CD14-positive monocyte (primary cell): ENCODE measurements around the gene PIP5K1C. TPM values are rescaled to one million over a fixed set of nuclear protein-coding genes. Genes with fewer than 3 reads are reported as not detected.

Experiments
- DNase-seq, 3 donors: peaks; one replicate each; pipeline ENCODE4 v3.0.0-alpha.2; 2011 to 2022
- H2AFZ ChIP-seq: 2 replicates; pipeline ENCODE4 v1.6.0; 2012; ENCODE audit warnings: mild to moderate bottlenecking, low read depth, low read length, inconsistent platforms; ENCODE audit not compliant: insufficient read depth, poor library complexity, severe bottlenecking
- H3K27ac ChIP-seq, 2 donors: 1 replicate in 1 of 2; 2 replicates in 1 of 2; pipeline ENCODE4 v1.5.1; 2012 to 2013; ENCODE audit warnings: low read length in 2 of 2, control low read depth in 1 of 2, inconsistent platforms in 1 of 2, low read depth in 1 of 2, mild to moderate bottlenecking in 1 of 2
- H3K27me3 ChIP-seq, 2 donors: one replicate each; pipeline versions ENCODE4 v1.6.0 to v1.6.1; 2011 to 2013; ENCODE audit warnings: low read length in 2 of 2; ENCODE audit not compliant: control insufficient read depth in 2 of 2, insufficient read depth in 2 of 2
- H3K36me3 ChIP-seq, 2 donors: replicated peaks in 1 of 2; 1 replicate in 1 of 2; 2 replicates in 1 of 2; pipeline versions ENCODE4 v1.5.1 to v1.6.1; 2012 to 2013; ENCODE audit warnings: low read length in 2 of 2, control low read depth in 1 of 2, inconsistent platforms in 1 of 2, mild to moderate bottlenecking in 1 of 2; ENCODE audit not compliant: insufficient read depth in 2 of 2, control insufficient read depth in 1 of 2
- H3K4me1 ChIP-seq, 2 donors: 1 replicate in 1 of 2; 2 replicates in 1 of 2; pipeline versions ENCODE4 v1.5.1 to v1.6.1; 2012 to 2013; ENCODE audit warnings: low read length in 2 of 2, control low read depth in 1 of 2, inconsistent platforms in 1 of 2, mild to moderate bottlenecking in 1 of 2, moderate library complexity in 1 of 2; ENCODE audit not compliant: insufficient read depth in 2 of 2, control insufficient read depth in 1 of 2
- H3K4me2 ChIP-seq: replicated peaks from 2 replicates; pipeline ENCODE3; 2012; ENCODE audit warnings: low read length, moderate library complexity, mild to moderate bottlenecking; ENCODE audit not compliant: poor library complexity, severe bottlenecking; ENCODE audit errors: extremely low read depth
- H3K4me3 ChIP-seq, 3 experiments: fragments of 200-600 bp in 1 of 3; sonication (generic) in 1 of 3; replicated peaks in 1 of 3; 1 replicate in 2 of 3; 2 replicates in 1 of 3; pipeline ENCODE4 v1.5.1; 2011 to 2013; ENCODE audit warnings: low read length in 3 of 3, mild to moderate bottlenecking in 3 of 3, control low read depth in 2 of 3, low read depth in 2 of 3, inconsistent platforms in 1 of 3, moderate library complexity in 1 of 3
- H3K79me2 ChIP-seq: 2 replicates; pipeline ENCODE4 v1.6.0; 2012; ENCODE audit warnings: mild to moderate bottlenecking, control low read depth, inconsistent platforms, low read length, moderate library complexity; ENCODE audit not compliant: insufficient read depth
- H3K9ac ChIP-seq: 2 replicates; pipeline ENCODE4 v1.6.0; 2017; ENCODE audit warnings: low read length, mild to moderate bottlenecking; ENCODE audit not compliant: insufficient read depth, poor library complexity, severe bottlenecking
- H3K9me3 ChIP-seq, 2 donors: replicated peaks in 1 of 2; 1 replicate in 1 of 2; 2 replicates in 1 of 2; pipeline versions ENCODE4 v1.5.1 to v1.6.1; 2012 to 2013; ENCODE audit warnings: low read length in 2 of 2, control low read depth in 1 of 2; ENCODE audit not compliant: control insufficient read depth in 1 of 2, insufficient read depth in 1 of 2
- H4K20me1 ChIP-seq: 2 replicates; pipeline ENCODE4 v1.6.0; 2012; ENCODE audit warnings: mild to moderate bottlenecking, low read length, control low read depth, moderate library complexity; ENCODE audit not compliant: insufficient read depth
- H3K27ac Mint-ChIP-seq, 7 donors: one replicate each; pipeline ENCODE4 v1.8.0; 2020; ENCODE audit warnings: mild to moderate bottlenecking in 7 of 7, mixed read lengths in 7 of 7, moderate library complexity in 6 of 7, inconsistent platforms in 2 of 7
- H3K27me3 Mint-ChIP-seq, 3 donors: one replicate each; pipeline ENCODE4 v1.8.0; 2021 to 2022; ENCODE audit warnings: low read depth in 3 of 3, mild to moderate bottlenecking in 3 of 3, mixed read lengths in 3 of 3, moderate library complexity in 3 of 3, inconsistent platforms in 1 of 3
- H3K36me3 Mint-ChIP-seq, 2 donors: one replicate each; pipeline ENCODE4 v1.8.0; 2020; ENCODE audit warnings: mixed read lengths in 2 of 2, inconsistent platforms in 1 of 2, mild to moderate bottlenecking in 1 of 2
- H3K4me1 Mint-ChIP-seq: one replicate; pipeline ENCODE4 v1.8.0; 2020; ENCODE audit warnings: mild to moderate bottlenecking, mixed read lengths
- H3K4me3 Mint-ChIP-seq, 2 donors: one replicate each; pipeline ENCODE4 v1.8.0; 2020; ENCODE audit warnings: mild to moderate bottlenecking in 2 of 2, mixed read lengths in 2 of 2, moderate library complexity in 1 of 2
- H3K9me3 Mint-ChIP-seq, 7 donors: one replicate each; pipeline ENCODE4 v1.8.0; 2020 to 2022; ENCODE audit warnings: mixed read lengths in 7 of 7, mild to moderate bottlenecking in 6 of 7, moderate library complexity in 6 of 7, inconsistent platforms in 2 of 7
- CTCF ChIP-seq: fragments of 200-600 bp; IDR thresholded peaks from one replicate; pipeline ENCODE4 v1.8.0; 2022; ENCODE audit warnings: antibody characterized with exemption, mild to moderate bottlenecking
- WGBS: methylation state at CpG from one replicate; pipeline ENCODE4 v1.1.5; 2013; ENCODE audit warnings: missing lambda C conversion rate; ENCODE audit not compliant: insufficient coverage; 5-methylcytosine and 5-hydroxymethylcytosine counted together
- intact Hi-C, 2 donors: fragments of 100-400 bp; cut with micrococcal nuclease; formaldehyde crosslinking; loops; one replicate each; pipeline versions ENCODE4 v1.15.0 to v1.15.1; 2023
- polyA plus RNA-seq, 3 donors: library from polyadenylated mRNA; depleted of rRNA in 1 of 3; unstranded in 2 of 3; stranded (reverse) in 1 of 3; fragments of 300-500 nt in 2 of 3; fragments of >200 nt in 1 of 3; fragmentation: Illumina TruSeq in 2 of 3; gene quantifications; 1 replicate in 2 of 3; 2 replicates in 1 of 3; pipeline ENCODE4 v1.2.3, GENCODE V29; 2012 to 2021

The PIP5K1C gene
- polyA plus RNA-seq, 3 donors = 6.5 to 19.5 (median 10.1) TPM

- Mint-ChIP-seq H3K4me1 (peaks cover 16% of the 10 kb centered on the region), H3K36me3 (peaks cover 4 to 32% of the 10 kb centered on the region in 2 donors), H3K27me3 (peaks cover 0 to 7% (median 5%) of the 10 kb centered on the region in 3 donors), H3K27ac (peak overlapping the region; percentile 87 to 94 (median 92)), H3K4me3 (peak overlapping the region; percentile 89 to 95), H3K9me3 (peaks cover 0 to 3% (median 0%) of the 10 kb centered on the region in 7 donors)
- peak overlapping the region; percentile 100 for H3K4me2 ChIP-seq
- intact Hi-C loops = no loop called here
- TF ChIP-seq CTCF = no peak
- H3K27me3 ChIP-seq = no peaks in the 10 kb centered on the region
- peak overlapping the region; percentile 71 for H2AFZ ChIP-seq
- peak overlapping the region; percentile 85 to 90 for H3K27ac ChIP-seq
- H3K9ac ChIP-seq = peak overlapping the region; percentile 87
- peaks cover 59% of the 10 kb centered on the region for H3K79me2 ChIP-seq
- DNase-seq = peak; percentile 68 to 80 (median 74)
- H3K9me3 ChIP-seq = no peaks in the 10 kb centered on the region
- peak overlapping the region; percentile 56 to 96 (median 96) for H3K4me3 ChIP-seq
- peaks cover 13 to 17% of the 10 kb centered on the region in 2 donors for H3K36me3 ChIP-seq
- WGBS = 15% methylated on average over 17 of the region's 34 CpGs
- peaks cover 57% of the 10 kb centered on the region for H4K20me1 ChIP-seq
- peaks cover 5 to 13% of the 10 kb centered on the region in 2 donors for H3K4me1 ChIP-seq
Observed at GRCh38 chr19:3698974-3699740, 1.1 kb downstream of the PIP5K1C start.

- H3K4me2 ChIP-seq = peak overlapping the region; percentile 100
Observed at GRCh38 chr19:3698386-3698950, 1.8 kb downstream of the PIP5K1C start.

More at GRCh38 chr19:3698386-3698950, 1.8 kb downstream of the PIP5K1C start:
- intact Hi-C loops = no loop called here
- H3K27ac ChIP-seq = peak overlapping the region; percentile 17 to 58
- no peak for TF ChIP-seq CTCF
- Mint-ChIP-seq H3K27ac (peak overlapping the region in 6 of 7 donors; percentile 50 to 87 (median 66)), H3K4me3 (peak overlapping the region; percentile 21 to 37), H3K9me3 (peaks cover 0 to 3% (median 0%) of the 10 kb centered on the region in 7 donors), H3K27me3 (peaks cover 0 to 7% (median 5%) of the 10 kb centered on the region in 3 donors), H3K4me1 (peaks cover 16% of the 10 kb centered on the region), H3K36me3 (peaks cover 4 to 32% of the 10 kb centered on the region in 2 donors)
- peaks cover 64% of the 10 kb centered on the region for H4K20me1 ChIP-seq
- H3K27me3 ChIP-seq = no peaks in the 10 kb centered on the region
- H3K9me3 ChIP-seq = no peaks in the 10 kb centered on the region
- H3K4me3 ChIP-seq = no peak overlapping the region
- WGBS = 74% methylated on average over 4 of the region's 12 CpGs
- peaks cover 64% of the 10 kb centered on the region for H3K79me2 ChIP-seq
- peaks cover 13 to 18% of the 10 kb centered on the region in 2 donors for H3K36me3 ChIP-seq
- no peak overlapping the region for H3K9ac ChIP-seq
- peaks cover 5 to 13% of the 10 kb centered on the region in 2 donors for H3K4me1 ChIP-seq
- no peak for DNase-seq
- H2AFZ ChIP-seq = no peak overlapping the region
